H9 (cell line): ENCODE results near the gene ING2. TPM values are rescaled to one million over a fixed set of nuclear protein-coding genes. Genes with fewer than 3 reads are reported as not detected.

Experiments used
- DNase-seq: peaks from one replicate; pipeline ENCODE4 v3.0.0-alpha.2; 2017
- H2AFZ ChIP-seq: one replicate; pipeline ENCODE4 v1.6.1; 2013; ENCODE audit warnings: mild to moderate bottlenecking, low read length, control low read depth, moderate library complexity
- H2AK5ac ChIP-seq: 2 replicates; pipeline ENCODE4 v1.6.1; 2013; ENCODE audit warnings: low read length, control low read depth, mixed read lengths; ENCODE audit not compliant: insufficient read length
- H2BK120ac ChIP-seq: one replicate; pipeline ENCODE4 v1.6.1; 2013; ENCODE audit warnings: low read depth, mild to moderate bottlenecking, low read length, control low read depth, inconsistent platforms; ENCODE audit not compliant: poor library complexity, severe bottlenecking
- H2BK12ac ChIP-seq: 2 replicates; pipeline ENCODE4 v1.6.1; 2013; ENCODE audit warnings: low read length, control low read depth, mixed read lengths, low read depth; ENCODE audit not compliant: insufficient read length
- H2BK15ac ChIP-seq: 2 replicates; pipeline ENCODE4 v1.6.1; 2013; ENCODE audit warnings: low read depth, low read length, control low read depth
- H2BK20ac ChIP-seq: one replicate; pipeline ENCODE4 v1.6.1; 2013; ENCODE audit warnings: low read depth, mild to moderate bottlenecking, low read length, control low read depth, inconsistent platforms; ENCODE audit not compliant: poor library complexity, severe bottlenecking
- H2BK5ac ChIP-seq: 2 replicates; pipeline ENCODE4 v1.6.1; 2013; ENCODE audit warnings: low read length, control low read depth, mixed read lengths; ENCODE audit not compliant: insufficient read length
- H3K14ac ChIP-seq: 2 replicates; pipeline ENCODE4 v1.6.1; 2013; ENCODE audit warnings: low read length, control low read depth; ENCODE audit not compliant: insufficient read depth
- H3K18ac ChIP-seq: 2 replicates; pipeline ENCODE4 v1.6.1; 2013; ENCODE audit warnings: low read depth, mild to moderate bottlenecking, mixed read lengths, low read length, control low read depth; ENCODE audit not compliant: insufficient read length
- H3K23ac ChIP-seq: 2 replicates; pipeline ENCODE4 v1.6.1; 2013; ENCODE audit warnings: low read length, control low read depth, mixed read lengths, low read depth; ENCODE audit not compliant: insufficient read length
- H3K23me2 ChIP-seq: 2 replicates; pipeline ENCODE4 v1.6.1; 2013; ENCODE audit warnings: low read depth, mild to moderate bottlenecking, mixed read lengths, low read length, control low read depth; ENCODE audit not compliant: insufficient read length, poor library complexity, severe bottlenecking
- H3K27ac ChIP-seq: 2 replicates; pipeline ENCODE4 v1.5.1; 2013; ENCODE audit warnings: low read length, control low read depth, mixed read lengths, low read depth; ENCODE audit not compliant: insufficient read length
- H3K27me3 ChIP-seq: 2 replicates; pipeline ENCODE4 v1.6.1; 2013; ENCODE audit warnings: low read length, control low read depth, inconsistent platforms; ENCODE audit not compliant: insufficient read depth
- H3K4ac ChIP-seq: 2 replicates; pipeline ENCODE4 v1.6.1; 2013; ENCODE audit warnings: low read depth, mild to moderate bottlenecking, control low read depth, inconsistent platforms, low read length, moderate library complexity
- H3K4me1 ChIP-seq: 2 replicates; pipeline ENCODE4 v1.6.1; 2013; ENCODE audit warnings: low read length, control low read depth, inconsistent platforms; ENCODE audit not compliant: insufficient read depth
- H3K4me2 ChIP-seq: 2 replicates; pipeline ENCODE4 v1.6.1; 2013; ENCODE audit warnings: low read length, control low read depth, mixed read lengths; ENCODE audit not compliant: insufficient read length, insufficient read depth
- H3K56ac ChIP-seq: 2 replicates; pipeline ENCODE4 v1.6.1; 2013; ENCODE audit warnings: low read depth, mild to moderate bottlenecking, mixed read lengths, low read length, control low read depth; ENCODE audit not compliant: insufficient read length
- H3K79me1 ChIP-seq: 2 replicates; pipeline ENCODE4 v1.6.1; 2013; ENCODE audit warnings: low read depth, mild to moderate bottlenecking, moderate library complexity, low read length, control low read depth, inconsistent platforms; ENCODE audit not compliant: insufficient read depth, poor library complexity, severe bottlenecking
- H3K79me2 ChIP-seq: 2 replicates; pipeline ENCODE4 v1.6.1; 2013; ENCODE audit warnings: low read length, control low read depth, inconsistent platforms; ENCODE audit not compliant: insufficient read depth
- H3K9ac ChIP-seq: 2 replicates; pipeline ENCODE4 v1.6.1; 2013; ENCODE audit warnings: low read length, control low read depth, mixed read lengths; ENCODE audit not compliant: insufficient read length; ENCODE audit errors: extremely low read depth
- H3K9me3 ChIP-seq: one replicate; pipeline ENCODE4 v1.6.1; 2013; ENCODE audit warnings: low read depth, low read length, inconsistent platforms; ENCODE audit not compliant: control insufficient read depth
- H3T11ph ChIP-seq: one replicate; pipeline ENCODE4 v1.6.1; 2013; ENCODE audit warnings: mild to moderate bottlenecking, low read length, control low read depth, inconsistent platforms
- H4K20me1 ChIP-seq: one replicate; pipeline ENCODE4 v1.6.1; 2013; ENCODE audit not compliant: control insufficient read depth, insufficient read length, insufficient read depth
- H4K5ac ChIP-seq: 2 replicates; pipeline ENCODE4 v1.6.1; 2013; ENCODE audit warnings: low read depth, mild to moderate bottlenecking, mixed read lengths, low read length, control low read depth; ENCODE audit not compliant: insufficient read length
- H4K8ac ChIP-seq: replicated peaks from 2 replicates; pipeline ENCODE4 v1.6.1; 2013; ENCODE audit warnings: low read length, control low read depth, mixed read lengths, low read depth; ENCODE audit not compliant: insufficient read length
- H4K91ac ChIP-seq: 2 replicates; pipeline ENCODE4 v1.6.1; 2013; ENCODE audit warnings: low read depth, mild to moderate bottlenecking, moderate library complexity, mixed read lengths, low read length, control low read depth; ENCODE audit not compliant: insufficient read length
- H3K27ac Mint-ChIP-seq, 3 experiments: 2 replicates in 2 of 3; 3 replicates in 1 of 3; pipeline ENCODE4 v1.8.0; 2020 to 2021; ENCODE audit warnings: mixed read lengths in 3 of 3, mild to moderate bottlenecking in 1 of 3, moderate library complexity in 1 of 3
- H3K27me3 Mint-ChIP-seq: 2 replicates; pipeline ENCODE4 v1.8.0; 2021; ENCODE audit warnings: low read depth, mild to moderate bottlenecking, moderate library complexity, mixed read lengths
- H3K36me3 Mint-ChIP-seq, 3 experiments: 2 replicates in 2 of 3; 3 replicates in 1 of 3; pipeline ENCODE4 v1.8.0; 2020 to 2021; ENCODE audit warnings: low read depth in 3 of 3, mixed read lengths in 3 of 3; ENCODE audit not compliant: insufficient read depth in 1 of 3
- H3K4me1 Mint-ChIP-seq, 2 experiments: 2 replicates each; pipeline ENCODE4 v1.8.0; 2020; ENCODE audit warnings: mixed read lengths in 2 of 2
- H3K4me3 Mint-ChIP-seq, 2 experiments: 2 replicates in 1 of 2; 3 replicates in 1 of 2; pipeline ENCODE4 v1.8.0; 2020 to 2021; ENCODE audit warnings: mild to moderate bottlenecking in 2 of 2, mixed read lengths in 2 of 2, moderate library complexity in 1 of 2
- H3K9me3 Mint-ChIP-seq, 2 experiments: 2 replicates in 1 of 2; 3 replicates in 1 of 2; pipeline ENCODE4 v1.8.0; 2020; ENCODE audit warnings: mild to moderate bottlenecking in 2 of 2, mixed read lengths in 2 of 2, moderate library complexity in 1 of 2
- WGBS: extraction: QIAGEN DNeasy Blood & Tissue Kit; methylation state at CpG from one replicate; pipeline ENCODE4 v1.1.7; 2013; ENCODE audit warnings: missing lambda C conversion rate, low lambda C conversion rate, mixed read lengths; ENCODE audit not compliant: insufficient read length; ENCODE audit errors: extremely low coverage; 5-methylcytosine and 5-hydroxymethylcytosine counted together
- total RNA-seq: library from RNA; stranded (reverse); gene quantifications from 2 replicates; pipeline ENCODE4 v1.2.1, GENCODE V29; 2021
- TF ChIP-seq, protein P1 (sequence below): fragments of 200-600 bp; sonication (generic); conservative IDR thresholded peaks from 3 replicates; pipeline ENCODE4 v1.8.0; 2021; ENCODE audit warnings: antibody characterized with exemption, mild to moderate bottlenecking

ING2 gene
- total RNA-seq, 1 experiment from 2014 or later: 18.6 TPM

DNA sequence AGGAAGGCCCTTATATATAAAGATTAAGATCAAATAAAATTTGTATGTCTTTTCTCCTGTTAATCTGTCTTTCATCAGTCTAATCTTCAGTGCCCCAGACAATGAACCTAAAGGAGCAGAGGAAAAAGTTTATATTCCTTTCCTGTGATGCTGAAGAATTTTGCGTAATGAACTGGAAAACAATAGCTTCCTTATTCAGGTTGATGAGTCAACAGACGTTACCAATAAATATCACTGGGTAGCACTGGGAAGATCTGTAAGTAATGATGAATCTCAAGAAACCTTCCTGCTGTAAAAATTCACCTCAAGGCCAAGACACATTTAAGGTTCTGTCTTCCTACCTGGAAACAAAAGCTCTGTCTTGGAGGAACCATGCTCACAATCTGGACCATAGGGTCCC lies 34.9 kb upstream of the ING2 start:
- Histone ChIP-seq H3K27ac (no peak overlapping the region), H3K14ac (no peak overlapping the region), H2BK15ac (no peak overlapping the region), H4K20me1 (no peaks in the 10 kb centered on the region), H3T11ph (no peak overlapping the region), H3K9ac (no peak overlapping the region), H3K23me2 (no peaks in the 10 kb centered on the region), H2BK20ac (no peak overlapping the region), H3K27me3 (no peaks in the 10 kb centered on the region), H2AFZ (no peak overlapping the region), H3K79me2 (no peaks in the 10 kb centered on the region), H3K4ac (no peak overlapping the region), H3K9me3 (no peaks in the 10 kb centered on the region), H4K91ac (no peak overlapping the region), H4K8ac (no peak overlapping the region), H3K18ac (no peak overlapping the region), H3K4me2 (no peak overlapping the region), H2AK5ac (no peak overlapping the region), H3K79me1 (no peaks in the 10 kb centered on the region), H3K4me1 (no peaks in the 10 kb centered on the region; the same call in 1 of the 2 replicates), H4K5ac (no peak overlapping the region), H3K23ac (no peak overlapping the region), H3K56ac (no peak overlapping the region), H2BK5ac (no peak overlapping the region), H2BK120ac (no peak overlapping the region), H2BK12ac (no peak overlapping the region)
- TF ChIP-seq, protein P1, sequence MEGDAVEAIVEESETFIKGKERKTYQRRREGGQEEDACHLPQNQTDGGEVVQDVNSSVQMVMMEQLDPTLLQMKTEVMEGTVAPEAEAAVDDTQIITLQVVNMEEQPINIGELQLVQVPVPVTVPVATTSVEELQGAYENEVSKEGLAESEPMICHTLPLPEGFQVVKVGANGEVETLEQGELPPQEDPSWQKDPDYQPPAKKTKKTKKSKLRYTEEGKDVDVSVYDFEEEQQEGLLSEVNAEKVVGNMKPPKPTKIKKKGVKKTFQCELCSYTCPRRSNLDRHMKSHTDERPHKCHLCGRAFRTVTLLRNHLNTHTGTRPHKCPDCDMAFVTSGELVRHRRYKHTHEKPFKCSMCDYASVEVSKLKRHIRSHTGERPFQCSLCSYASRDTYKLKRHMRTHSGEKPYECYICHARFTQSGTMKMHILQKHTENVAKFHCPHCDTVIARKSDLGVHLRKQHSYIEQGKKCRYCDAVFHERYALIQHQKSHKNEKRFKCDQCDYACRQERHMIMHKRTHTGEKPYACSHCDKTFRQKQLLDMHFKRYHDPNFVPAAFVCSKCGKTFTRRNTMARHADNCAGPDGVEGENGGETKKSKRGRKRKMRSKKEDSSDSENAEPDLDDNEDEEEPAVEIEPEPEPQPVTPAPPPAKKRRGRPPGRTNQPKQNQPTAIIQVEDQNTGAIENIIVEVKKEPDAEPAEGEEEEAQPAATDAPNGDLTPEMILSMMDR: no peak
- no CpG with 5 or more reads among the region's 2 CpGs for WGBS
- H3K27me3 Mint-ChIP-seq: no peaks in the 10 kb centered on the region
- no peak overlapping the region for H3K27ac Mint-ChIP-seq
- H3K9me3 Mint-ChIP-seq: peaks cover 8 to 16% of the 10 kb centered on the region in 2 experiments; a peak in 4 of 5 replicates
- no peak for DNase-seq
- peaks cover 21 to 22% of the 10 kb centered on the region in 2 experiments for H3K4me1 Mint-ChIP-seq
- H3K36me3 Mint-ChIP-seq: peaks cover 3 to 22% (median 19%) of the 10 kb centered on the region in 3 experiments
- H3K4me3 Mint-ChIP-seq: no peak overlapping the region
